Caco-2 (cell line): Measurements from ENCODE around the gene NCAPH2. TPM values are rescaled to one million over a fixed set of nuclear protein-coding genes. Genes with fewer than 3 reads are reported as not detected.

ENCODE experiments used
- BruUV-seq: library from RNA; stranded (reverse); fragments of 400-500 nt; replicated peaks from 2 replicates; lab custom pipeline; 2021; lab: Mats Ljungman, UMichigan
- CTCF ChIA-PET: fragments of 300-600 bp; sonication (Branson Sonifier 250); formaldehyde crosslinking; loops from one replicate; lab custom pipeline; 2022; ENCODE audit warnings: antibody characterized with exemption; lab: Charles Lee
- POLR2A ChIA-PET: fragments of 300-600 bp; sonication (Branson Sonifier 250); formaldehyde crosslinking; loops from one replicate; lab custom pipeline; 2022; ENCODE audit warnings: antibody characterized with exemption; lab: Charles Lee
- DNase-seq, 2 experiments: peaks; one replicate each; pipeline versions ENCODE4 v3.0.0 to v3.0.0-alpha.2; 2020 to 2022
- H3K27me3 ChIP-seq: replicated peaks from 2 replicates; pipeline ENCODE4 v1.6.0; 2011; ENCODE audit warnings: low read length; ENCODE audit not compliant: control insufficient read depth, insufficient read depth
- H3K36me3 ChIP-seq: 2 replicates; pipeline ENCODE4 v1.5.1; 2011; ENCODE audit warnings: low read length; ENCODE audit not compliant: control insufficient read depth, insufficient read depth
- H3K4me1 ChIP-seq: fragments of 250-450 bp; sonication (Bioruptor Pico); 2 replicates; pipeline ENCODE4 v1.5.1; 2020; ENCODE audit warnings: mild to moderate bottlenecking
- H3K4me3 ChIP-seq: 2 replicates; pipeline ENCODE4 v1.5.1; 2011; ENCODE audit warnings: low read depth, mild to moderate bottlenecking, control low read depth, low read length
- H3K9me3 ChIP-seq: fragments of 250-450 bp; sonication (Bioruptor Pico); 2 replicates; pipeline ENCODE4 v1.5.1; 2020; ENCODE audit warnings: mild to moderate bottlenecking, moderate library complexity
- H3K27ac Mint-ChIP-seq: one replicate; pipeline ENCODE4 v1.8.0; 2022; ENCODE audit warnings: mixed read lengths; ENCODE audit not compliant: unreplicated experiment
- H3K27me3 Mint-ChIP-seq: one replicate; pipeline ENCODE4 v1.8.0; 2022; ENCODE audit warnings: mixed read lengths; ENCODE audit not compliant: insufficient read depth, unreplicated experiment
- H3K36me3 Mint-ChIP-seq: one replicate; pipeline ENCODE4 v1.8.0; 2022; ENCODE audit warnings: mild to moderate bottlenecking, mixed read lengths; ENCODE audit not compliant: insufficient read depth, unreplicated experiment
- H3K4me1 Mint-ChIP-seq: one replicate; pipeline ENCODE4 v1.8.0; 2022; ENCODE audit warnings: low read depth, mixed read lengths; ENCODE audit not compliant: unreplicated experiment
- H3K4me3 Mint-ChIP-seq: one replicate; pipeline ENCODE4 v1.8.0; 2022; ENCODE audit warnings: mild to moderate bottlenecking, moderate library complexity, mixed read lengths; ENCODE audit not compliant: unreplicated experiment
- H3K9me3 Mint-ChIP-seq: one replicate; pipeline ENCODE4 v1.8.0; 2022; ENCODE audit warnings: mixed read lengths; ENCODE audit not compliant: unreplicated experiment
- intact Hi-C: fragments of 100-400 bp; cut with micrococcal nuclease; formaldehyde crosslinking; loops from one replicate; pipeline ENCODE4 v1.10.0; 2022; ENCODE audit not compliant: unreplicated experiment
- total RNA-seq: library from RNA; stranded (reverse); gene quantifications from 2 replicates; pipeline ENCODE4 v1.2.3, GENCODE V29; 2022
- TF ChIP-seq, protein P1 (sequence below), 2 experiments: fragments of 200-600 bp in 1 of 2; IDR thresholded peaks; 1 replicate in 1 of 2; 2 replicates in 1 of 2; pipeline versions ENCODE4 v1.5.1 to v1.8.0; 2011 to 2022; ENCODE audit warnings: antibody characterized with exemption in 1 of 2, control low read depth in 1 of 2, inconsistent platforms in 1 of 2, low read depth in 1 of 2, low read length in 1 of 2, mild to moderate bottlenecking in 1 of 2, moderate library complexity in 1 of 2; ENCODE audit not compliant: insufficient read depth in 1 of 2, severe bottlenecking in 1 of 2, unreplicated experiment in 1 of 2

The NCAPH2 gene
- total RNA-seq, 1 experiment from 2014 or later, result 88.9 TPM

DNA sequence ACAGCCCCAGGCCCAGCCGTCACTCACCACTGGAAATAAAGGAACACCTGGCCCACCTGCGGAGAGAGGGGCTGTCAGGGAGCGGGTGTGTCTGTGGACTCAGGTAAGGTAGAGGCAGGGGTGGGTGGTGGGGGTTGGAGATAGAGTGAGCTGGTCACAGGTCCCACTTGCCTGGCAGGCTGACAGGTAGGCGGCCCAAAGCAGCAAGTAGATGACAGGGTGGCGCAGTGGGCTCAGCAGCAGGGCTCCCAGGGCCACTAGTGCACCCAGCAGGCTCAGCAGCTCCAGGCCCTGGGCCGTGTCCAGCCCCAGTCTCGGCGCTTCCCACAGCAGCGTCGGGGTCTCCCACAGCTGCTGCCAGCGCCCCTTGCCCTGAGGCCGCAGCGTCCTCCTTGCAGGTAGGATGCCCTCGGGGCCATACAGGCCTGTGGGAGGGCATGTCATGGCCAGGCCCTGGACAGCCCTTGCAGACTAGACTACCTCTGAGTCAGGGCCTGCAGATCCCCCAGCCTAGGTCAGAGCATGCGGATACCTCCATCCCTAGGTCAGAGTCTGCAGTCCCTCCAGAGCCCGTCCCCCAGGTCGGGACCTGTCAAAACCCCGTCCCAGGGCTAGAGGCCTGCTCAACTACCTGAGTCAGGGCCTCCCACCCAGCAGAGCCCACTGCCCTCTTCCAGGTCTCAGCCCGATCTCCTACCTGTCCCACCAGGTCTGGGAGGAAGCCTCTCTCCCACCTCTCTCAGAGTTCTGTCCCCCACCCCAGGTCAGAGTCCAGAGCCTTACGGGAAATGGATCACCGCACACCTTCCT is 1.2 kb upstream of the NCAPH2 start:
- intact Hi-C loops, result loop anchor here (10.0 kb wide), 1 partner anchor 112 kb away; no protein-coding TSS in a partner anchor
- Mint-ChIP-seq H3K4me3 (peak overlapping the region; percentile 93), H3K4me1 (peaks cover 11% of the 10 kb centered on the region), H3K27ac (peak overlapping the region; percentile 76), H3K27me3 (no peaks in the 10 kb centered on the region), H3K9me3 (no peaks in the 10 kb centered on the region), H3K36me3 (peaks cover 24% of the 10 kb centered on the region)
- peaks cover 5% of the 10 kb centered on the region; the same call in 1 of the 2 replicates for H3K4me1 ChIP-seq
- TF ChIP-seq, protein P1, sequence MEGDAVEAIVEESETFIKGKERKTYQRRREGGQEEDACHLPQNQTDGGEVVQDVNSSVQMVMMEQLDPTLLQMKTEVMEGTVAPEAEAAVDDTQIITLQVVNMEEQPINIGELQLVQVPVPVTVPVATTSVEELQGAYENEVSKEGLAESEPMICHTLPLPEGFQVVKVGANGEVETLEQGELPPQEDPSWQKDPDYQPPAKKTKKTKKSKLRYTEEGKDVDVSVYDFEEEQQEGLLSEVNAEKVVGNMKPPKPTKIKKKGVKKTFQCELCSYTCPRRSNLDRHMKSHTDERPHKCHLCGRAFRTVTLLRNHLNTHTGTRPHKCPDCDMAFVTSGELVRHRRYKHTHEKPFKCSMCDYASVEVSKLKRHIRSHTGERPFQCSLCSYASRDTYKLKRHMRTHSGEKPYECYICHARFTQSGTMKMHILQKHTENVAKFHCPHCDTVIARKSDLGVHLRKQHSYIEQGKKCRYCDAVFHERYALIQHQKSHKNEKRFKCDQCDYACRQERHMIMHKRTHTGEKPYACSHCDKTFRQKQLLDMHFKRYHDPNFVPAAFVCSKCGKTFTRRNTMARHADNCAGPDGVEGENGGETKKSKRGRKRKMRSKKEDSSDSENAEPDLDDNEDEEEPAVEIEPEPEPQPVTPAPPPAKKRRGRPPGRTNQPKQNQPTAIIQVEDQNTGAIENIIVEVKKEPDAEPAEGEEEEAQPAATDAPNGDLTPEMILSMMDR (IDR thresholded peaks at IDR 0.05; ENCODE audit: insufficient read depth in 1 of 2, low read depth in 1 of 2, low read length in 1 of 2, severe bottlenecking in 1 of 2, unreplicated experiment in 1 of 2), result no peak
- ChIA-PET POLR2A (interaction anchor here (2.6 kb wide), 1 partner anchor 18 kb away, joined by 71 read pairs; the partner anchor contains the start of gene SCO2), CTCF (interaction anchor here (1.4 kb wide), 1 partner anchor 114 kb away, joined by 9 read pairs; no protein-coding TSS in a partner anchor)
- DNase-seq, result peak in 1 of 2 experiments; percentile 25
- H3K36me3 ChIP-seq, result no peaks in the 10 kb centered on the region; the same call in 1 of the 2 replicates
- BruUV-seq, result TSS peak; percentile 38
- no peaks in the 10 kb centered on the region for H3K27me3 ChIP-seq
- H3K9me3 ChIP-seq, result no peaks in the 10 kb centered on the region
- H3K4me3 ChIP-seq, result peak overlapping the region; percentile 91

DNA sequence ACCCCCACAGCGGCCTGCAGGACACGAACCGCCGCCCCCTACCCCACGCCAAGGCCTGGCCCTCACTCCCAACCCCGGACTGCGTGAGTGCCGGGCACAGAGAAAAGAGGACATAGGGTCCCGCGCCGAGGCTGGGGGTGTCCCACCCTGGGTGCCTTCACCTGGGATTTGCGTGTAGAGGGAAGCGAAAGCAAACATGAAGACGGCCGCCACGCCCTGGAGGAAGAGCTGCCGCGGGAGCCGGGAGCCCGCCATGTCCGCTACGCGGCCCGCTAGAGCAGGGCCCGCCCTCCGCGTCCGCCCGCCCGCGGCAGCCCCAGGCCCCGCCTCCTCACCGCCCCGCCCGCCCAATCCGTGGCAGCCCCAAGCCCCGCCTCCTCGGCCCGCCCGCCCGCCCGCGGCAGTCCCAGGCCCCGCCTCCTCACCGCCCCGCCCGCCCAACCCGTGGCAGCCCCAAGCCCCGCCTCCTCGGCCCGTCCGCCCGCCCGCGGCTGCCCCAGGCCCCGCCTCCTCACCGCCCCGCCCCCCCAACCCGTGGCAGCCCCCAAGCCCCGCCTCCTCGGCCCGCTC is 518 bp upstream of the NCAPH2 start, which contains the start of gene LMF2:
Gene LMF2, minus strand, starts transcription at position 282 of the 570 bp plus-strand sequence. Its CDS starts 27 bp downstream, at position 255.
- peak within 1 kb of the TSS; percentile 90 for H3K27ac Mint-ChIP-seq
- Histone ChIP-seq H3K36me3 (no peaks in the 10 kb centered on the region; the same call in 1 of the 2 replicates), H3K4me1 (peaks cover 5% of the 10 kb centered on the region; the same call in 1 of the 2 replicates), H3K27me3 (no peaks in the 10 kb centered on the region), H3K4me3 (peak within 1 kb of the TSS; percentile 91), H3K9me3 (no peaks in the 10 kb centered on the region)
- no TSS peak for BruUV-seq
- TF ChIP-seq, protein P1 (IDR thresholded peaks at IDR 0.05; ENCODE audit: insufficient read depth in 1 of 2, low read depth in 1 of 2, low read length in 1 of 2, severe bottlenecking in 1 of 2, unreplicated experiment in 1 of 2), result no peak
- peak within 1 kb of the TSS; percentile 93 for H3K4me3 Mint-ChIP-seq
- peaks cover 31% of the 10 kb centered on the region for H3K36me3 Mint-ChIP-seq
- POLR2A ChIA-PET, result interaction anchor here (0.5 to 2.6 kb wide), 15 partner anchors 10 to 260 kb away, joined by 3 to 71 read pairs (median 4); partner anchors contain the start of genes ARSA, CHKB, MIOX and SCO2
- H3K9me3 Mint-ChIP-seq, result no peaks in the 10 kb centered on the region
- peaks cover 11% of the 10 kb centered on the region for H3K4me1 Mint-ChIP-seq
- no peaks in the 10 kb centered on the region for H3K27me3 Mint-ChIP-seq
- peak; percentile 86 to 90 for DNase-seq
- CTCF ChIA-PET, result interaction anchor here (0.6 to 2.3 kb wide), 10 partner anchors 9 to 213 kb away, joined by 3 to 32 read pairs (median 4); partner anchors contain the start of genes SCO2 and SYCE3
- intact Hi-C loops, result loop anchor here (10.0 kb wide), 1 partner anchor 113 kb away; no protein-coding TSS in a partner anchor
